Aorta (tissue), 5 donors: ENCODE results near the gene ALKBH5. TPM values are rescaled to one million over a fixed set of nuclear protein-coding genes. Genes with fewer than 3 reads are reported as not detected.

ENCODE experiments used
- ATAC-seq: fragments of 200-7000 bp; cut with Tn5 transposase; one replicate; pipeline ENCODE4 v1.9.1; 2022; ENCODE audit warnings: moderate library complexity; ENCODE audit not compliant: low FRiP score
- DNase-seq, 2 donors: peaks; one replicate each; pipeline ENCODE4 v3.0.0-alpha.2; 2020
- H3K27ac ChIP-seq, 2 donors: one replicate each; pipeline ENCODE4 v1.5.1; 2013; ENCODE audit warnings: low read length in 2 of 2, mild to moderate bottlenecking in 2 of 2, moderate library complexity in 2 of 2, control low read depth in 1 of 2, inconsistent platforms in 1 of 2, low read depth in 1 of 2
- H3K27me3 ChIP-seq, 2 donors: one replicate each; pipeline ENCODE4 v1.6.1; 2013; ENCODE audit warnings: control low read depth in 1 of 2, low read length in 1 of 2, mild to moderate bottlenecking in 1 of 2, moderate library complexity in 1 of 2; ENCODE audit not compliant: insufficient read depth in 2 of 2, control insufficient read depth in 1 of 2
- H3K36me3 ChIP-seq, 2 donors: one replicate each; pipeline ENCODE4 v1.6.1; 2013; ENCODE audit warnings: control low read depth in 1 of 2, low read length in 1 of 2, mild to moderate bottlenecking in 1 of 2; ENCODE audit not compliant: insufficient read depth in 2 of 2, control insufficient read depth in 1 of 2
- H3K4me1 ChIP-seq, 2 donors: one replicate each; pipeline ENCODE4 v1.6.1; 2013; ENCODE audit warnings: low read length in 2 of 2, control low read depth in 1 of 2, mild to moderate bottlenecking in 1 of 2, moderate library complexity in 1 of 2; ENCODE audit not compliant: insufficient read depth in 2 of 2, control insufficient read depth in 1 of 2
- H3K4me3 ChIP-seq, 2 donors: one replicate each; pipeline ENCODE4 v1.5.1; 2013; ENCODE audit warnings: low read length in 2 of 2, control low read depth in 1 of 2, mild to moderate bottlenecking in 1 of 2
- H3K9me3 ChIP-seq: one replicate; pipeline ENCODE4 v1.6.1; 2013; ENCODE audit warnings: mild to moderate bottlenecking, low read length; ENCODE audit not compliant: control insufficient read depth
- WGBS, 2 donors: extraction: QIAGEN DNeasy Blood & Tissue Kit; methylation state at CpG; one replicate each; pipeline ENCODE4 v1.1.7; 2013; 5-methylcytosine and 5-hydroxymethylcytosine counted together
- intact Hi-C, 2 donors: fragments of 100-400 bp; cut with DNase I; formaldehyde crosslinking; loops; one replicate each; pipeline versions ENCODE4 v1.14.2 to v1.15.0; 2022
- polyA plus RNA-seq, 2 donors: library from polyadenylated mRNA; stranded (reverse); fragments of 200-250 nt; gene quantifications; one replicate each; pipeline ENCODE4 v1.2.3, GENCODE V29; 2013
- total RNA-seq, 2 donors: library from RNA; stranded (reverse); fragmentation: NEBNext Ultra II Directional; extraction: Animal tissue kit (Norgen Biotek cat#: 25700); gene quantifications; one replicate each; pipeline ENCODE4 v1.2.1, GENCODE V29; 2021
- donor health status: healthy with polysubstance abuse.
- donor health status: Bipolar disorder and iron deficiency.
- donor health status: DM: no; HTN: no; CAD: no.
- donor health status: DM: no; HTN: no; CAD: no.
- donor health status: DM: yes; HTN: yes; CAD: no.

ALKBH5 gene
- total and polyA plus RNA-seq, 4 donors = 33.0 to 114 (median 66.0) TPM

GRCh38 chr17:18179804-18180203 is 3.8 kb upstream of the ALKBH5 start:
- Histone ChIP-seq H3K4me3 (no peak overlapping the region), H3K36me3 (no peaks in the 10 kb centered on the region), H3K27me3 (no peaks in the 10 kb centered on the region), H3K9me3 (no peaks in the 10 kb centered on the region), H3K4me1 (no peaks in the 10 kb centered on the region), H3K27ac (no peak overlapping the region)
- DNase-seq (no peak), ATAC-seq (no peak)
- 94 to 95% methylated on average over 7 of the region's 7 CpGs for WGBS, 2 donors
- intact Hi-C loops = loop anchor here in 1 of 2 donors (5.0 kb wide), 1 partner anchor 93 kb away; the partner anchor contains the start of gene DRG2

GRCh38 chr17:18181358-18181757 is 2.3 kb upstream of the ALKBH5 start:
- 61 to 69% methylated on average over 5 of the region's 5 CpGs for WGBS, 2 donors
- intact Hi-C loops = loop anchor here in 1 of 2 donors (5.0 kb wide), 1 partner anchor 94 kb away; the partner anchor contains the start of gene DRG2
- peaks cover 0 to 5% of the 10 kb centered on the region in 2 donors for H3K4me1 ChIP-seq
- H3K9me3 ChIP-seq = no peaks in the 10 kb centered on the region
- H3K27ac ChIP-seq = peak overlapping the region in 1 of 2 donors; percentile 50
- no peaks in the 10 kb centered on the region for H3K27me3 ChIP-seq
- no peaks in the 10 kb centered on the region for H3K36me3 ChIP-seq
- no peak for ATAC-seq
- no peak for DNase-seq
- H3K4me3 ChIP-seq = no peak overlapping the region

GRCh38 chr17:18182110-18182977 is 1.3 kb upstream of the ALKBH5 start:
- H3K36me3 ChIP-seq = no peaks in the 10 kb centered on the region
- H3K4me1 ChIP-seq = peaks cover 0 to 5% of the 10 kb centered on the region in 2 donors
- WGBS, 2 donors = 3 to 9% methylated on average over 28 of the region's 28 CpGs
- peak overlapping the region in 1 of 2 donors; percentile 47 for H3K4me3 ChIP-seq
- peak overlapping the region; percentile 52 to 85 for H3K27ac ChIP-seq
- H3K9me3 ChIP-seq = no peaks in the 10 kb centered on the region
- ATAC-seq = no peak
- H3K27me3 ChIP-seq = no peaks in the 10 kb centered on the region
- intact Hi-C loops = loop anchor here in 1 of 2 donors (2.0 to 5.0 kb wide), 2 partner anchors 28 to 95 kb away; partner anchors contain the start of gene DRG2
- DNase-seq = peak; percentile 70 to 78

- H3K27me3 ChIP-seq = no peaks in the 10 kb centered on the region
- intact Hi-C loops = loop anchor here in 1 of 2 donors (2.0 to 5.0 kb wide), 2 partner anchors 28 to 96 kb away; partner anchors contain the start of gene DRG2
- peaks cover 0 to 5% of the 10 kb centered on the region in 2 donors for H3K4me1 ChIP-seq
- H3K27ac ChIP-seq = peak overlapping the region; percentile 52 to 85
- peak overlapping the region; percentile 47 to 66 for H3K4me3 ChIP-seq
- H3K36me3 ChIP-seq = no peaks in the 10 kb centered on the region
- WGBS, 2 donors = 0 to 1% methylated on average over 33 of the region's 33 CpGs
- DNase-seq = peak; percentile 95 to 97
- ATAC-seq = peak; percentile 83
- no peaks in the 10 kb centered on the region for H3K9me3 ChIP-seq
Observed at GRCh38 chr17:18182978-18183333, 672 bp upstream of the ALKBH5 start.

GRCh38 chr17:18184143-18185031 is 759 bp downstream of the ALKBH5 start:
- H3K9me3 ChIP-seq = no peaks in the 10 kb centered on the region
- H3K4me3 ChIP-seq = peak overlapping the region; percentile 58 to 71
- DNase-seq (peak; percentile 83 to 90), ATAC-seq (peak; percentile 5)
- peak overlapping the region; percentile 70 to 95 for H3K27ac ChIP-seq
- no peaks in the 10 kb centered on the region for H3K36me3 ChIP-seq
- intact Hi-C loops = loop anchor here in 1 of 2 donors (5.0 kb wide), 1 partner anchor 97 kb away; the partner anchor contains the start of gene DRG2
- WGBS, 2 donors = 0% methylated on average over 90 to 92 of the region's 92 CpGs
- peaks cover 0 to 8% of the 10 kb centered on the region in 2 donors for H3K4me1 ChIP-seq
- no peaks in the 10 kb centered on the region for H3K27me3 ChIP-seq

- intact Hi-C loops = no loop called here
- WGBS, 2 donors = 2% methylated on average over 3 of the region's 3 CpGs
- Histone ChIP-seq H3K9me3 (no peaks in the 10 kb centered on the region), H3K4me1 (peaks cover 2 to 9% of the 10 kb centered on the region in 2 donors), H3K36me3 (no peaks in the 10 kb centered on the region), H3K27ac (peak overlapping the region in 1 of 2 donors; percentile 46), H3K27me3 (no peaks in the 10 kb centered on the region), H3K4me3 (peak overlapping the region; percentile 45 to 58)
- DNase-seq (no peak), ATAC-seq (no peak)
Observed at GRCh38 chr17:18185391-18185790, 1.8 kb downstream of the ALKBH5 start.

GRCh38 chr17:18185832-18186626 is 2.4 kb downstream of the ALKBH5 start:
- Histone ChIP-seq H3K4me3 (peak overlapping the region; percentile 45 to 58), H3K27ac (peak overlapping the region in 1 of 2 donors; percentile 46), H3K36me3 (no peaks in the 10 kb centered on the region), H3K27me3 (no peaks in the 10 kb centered on the region), H3K9me3 (no peaks in the 10 kb centered on the region), H3K4me1 (peaks cover 2 to 9% of the 10 kb centered on the region in 2 donors)
- no peak for ATAC-seq
- 34 to 40% methylated on average over 10 of the region's 10 CpGs for WGBS, 2 donors
- intact Hi-C loops = no loop called here
- no peak for DNase-seq

GRCh38 chr17:18186627-18186982 is 3.0 kb downstream of the ALKBH5 start:
- Histone ChIP-seq H3K4me1 (peaks cover 3 to 9% of the 10 kb centered on the region in 2 donors), H3K36me3 (no peaks in the 10 kb centered on the region), H3K27me3 (no peaks in the 10 kb centered on the region), H3K9me3 (no peaks in the 10 kb centered on the region), H3K27ac (no peak overlapping the region), H3K4me3 (peak overlapping the region; percentile 45 to 58)
- 0 to 6% methylated on average over 1 of the region's 1 CpG for WGBS, 2 donors
- DNase-seq (no peak), ATAC-seq (no peak)
- intact Hi-C loops = no loop called here
